GM20431 (cell line): ENCODE data around the gene LGALS3BP.

Source experiments
- in situ Hi-C: fragments of 300-500 bp; cut with MseI, MboI; formaldehyde crosslinking; loops from one replicate; pipeline ENCODE4 v1.15.0; 2020; ENCODE audit warnings: low sequenced_read_pairs; ENCODE audit not compliant: unreplicated experiment

The LGALS3BP gene

GRCh38 chr17:78967782-78968362, 11.9 kb downstream of the LGALS3BP start:
- in situ Hi-C loops, result loop anchor here (25.0 kb wide), 1 partner anchor 481 kb away; no protein-coding TSS in a partner anchor

DNA sequence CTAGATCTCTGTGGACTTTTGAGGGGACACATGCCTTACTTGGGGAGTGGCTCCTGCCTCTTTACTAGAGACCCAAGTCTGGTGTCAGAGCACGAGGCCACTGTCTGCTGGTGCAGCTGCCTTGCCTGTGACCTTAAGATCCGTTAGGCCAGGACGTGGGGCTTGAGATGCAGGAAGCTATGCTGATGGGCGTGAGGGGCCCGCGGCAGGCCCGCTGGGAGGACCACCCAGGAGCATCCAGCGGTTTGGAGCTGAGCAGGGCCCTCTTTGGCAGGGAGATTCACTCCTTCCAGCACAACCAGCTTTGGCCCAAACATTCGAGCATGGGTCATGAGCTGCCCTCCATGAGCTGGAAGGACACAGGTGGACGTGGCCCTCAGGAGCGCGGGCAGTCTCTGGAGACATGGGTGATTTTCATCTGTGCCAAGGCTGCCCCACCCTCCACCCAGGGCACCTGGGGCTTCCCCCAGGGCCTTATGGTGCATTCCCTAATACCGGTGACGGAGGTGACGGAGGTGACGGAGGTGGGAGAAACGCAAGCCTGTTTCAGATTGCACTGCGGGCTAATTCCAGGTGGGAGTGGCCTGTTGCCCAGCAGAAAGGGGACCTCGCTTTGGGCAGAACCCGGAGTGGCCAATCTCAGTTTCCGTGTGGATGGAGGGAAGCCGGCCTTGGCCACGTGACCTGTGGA, 12.7 kb downstream of the LGALS3BP start:
- in situ Hi-C loops, result loop anchor here (25.0 kb wide), 1 partner anchor 480 kb away; no protein-coding TSS in a partner anchor

DNA sequence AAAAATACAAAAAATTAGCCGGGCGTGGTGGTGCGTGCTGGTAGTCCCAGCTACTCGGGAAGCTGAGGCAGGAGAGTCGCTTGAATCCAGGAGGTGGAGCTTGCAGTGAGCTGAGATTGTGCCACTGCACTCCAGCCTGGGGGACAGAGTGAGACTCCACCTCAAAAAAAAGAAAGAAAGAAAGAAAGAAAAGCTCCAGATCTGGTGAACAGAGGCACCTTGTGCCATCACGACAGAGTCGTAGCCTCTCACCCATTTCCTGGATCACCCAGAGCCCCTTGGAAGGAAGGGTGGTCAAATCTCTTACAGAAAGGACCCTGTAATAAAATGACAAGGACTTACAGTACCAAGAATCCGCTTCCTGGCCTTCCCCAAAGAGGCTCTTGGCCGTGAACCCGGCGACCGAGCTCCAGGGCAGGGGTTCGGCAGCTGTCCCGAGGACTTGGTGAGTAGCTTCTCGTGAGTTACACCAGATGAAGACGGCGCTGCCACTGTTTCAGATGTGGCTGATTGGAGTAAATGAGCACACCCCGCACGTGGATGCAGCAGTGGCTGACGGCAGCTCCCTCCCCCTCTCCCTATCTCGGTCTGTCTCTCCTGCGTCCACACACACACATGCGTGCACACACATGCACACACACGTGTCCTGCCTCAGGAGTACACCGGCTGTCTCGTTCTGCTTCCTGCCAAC, 13.5 kb downstream of the LGALS3BP start:
- in situ Hi-C loops, result loop anchor here (25.0 kb wide), 1 partner anchor 479 kb away; no protein-coding TSS in a partner anchor

DNA sequence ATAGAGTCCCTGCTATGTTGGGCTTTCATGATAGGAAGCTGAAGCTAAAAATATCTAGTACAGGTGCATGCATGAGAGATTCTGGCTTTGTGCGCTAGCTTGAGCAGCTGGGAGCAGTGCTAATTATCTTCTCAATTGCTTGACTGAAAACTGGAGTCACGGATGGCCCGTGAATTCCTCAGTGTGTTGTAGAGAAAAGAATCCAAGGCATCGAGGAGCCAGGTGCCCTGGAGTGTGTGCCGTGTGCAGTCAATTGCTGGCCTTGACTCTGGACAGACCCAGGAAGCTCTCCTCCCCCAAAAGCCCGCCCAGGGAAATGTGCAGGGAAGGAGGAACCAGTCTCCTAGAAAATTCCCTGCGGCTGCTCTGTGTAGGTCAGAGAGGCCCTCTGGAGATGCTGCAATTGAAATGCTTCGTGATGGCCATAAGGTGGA, 14.2 kb downstream of the LGALS3BP start:
- in situ Hi-C loops, result loop anchor here (25.0 kb wide), 1 partner anchor 478 kb away; no protein-coding TSS in a partner anchor

- in situ Hi-C loops, result loop anchor here (25.0 kb wide), 1 partner anchor 476 kb away; no protein-coding TSS in a partner anchor
Observed at GRCh38 chr17:78963378-78963777, 16.3 kb downstream of the LGALS3BP start.

DNA sequence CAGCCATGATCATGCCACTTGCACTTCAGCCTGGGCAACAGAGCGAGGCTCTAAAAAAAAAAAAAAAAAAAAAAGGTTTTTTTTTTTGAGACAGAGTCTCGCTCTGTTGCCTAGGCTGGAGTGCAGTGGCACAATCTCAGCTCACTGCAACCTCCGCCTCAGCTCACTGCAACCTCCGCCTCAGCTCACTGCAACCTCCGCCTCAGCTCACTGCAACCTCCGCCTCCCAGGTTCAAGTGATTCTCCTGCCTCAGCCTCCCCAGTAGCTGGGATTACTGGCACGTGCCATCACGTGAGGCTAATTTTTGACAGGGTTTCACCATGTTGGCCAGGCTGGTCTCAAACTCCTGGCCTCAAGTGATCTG, 16.8 kb downstream of the LGALS3BP start:
- in situ Hi-C loops, result loop anchor here (25.0 kb wide), 1 partner anchor 476 kb away; no protein-coding TSS in a partner anchor

GRCh38 chr17:78962345-78962983, 17.3 kb downstream of the LGALS3BP start:
- in situ Hi-C loops, result loop anchor here (25.0 kb wide), 1 partner anchor 475 kb away; no protein-coding TSS in a partner anchor

- in situ Hi-C loops, result loop anchor here (25.0 kb wide), 1 partner anchor 474 kb away; no protein-coding TSS in a partner anchor
Observed at GRCh38 chr17:78961571-78961970, 18.2 kb downstream of the LGALS3BP start.

DNA sequence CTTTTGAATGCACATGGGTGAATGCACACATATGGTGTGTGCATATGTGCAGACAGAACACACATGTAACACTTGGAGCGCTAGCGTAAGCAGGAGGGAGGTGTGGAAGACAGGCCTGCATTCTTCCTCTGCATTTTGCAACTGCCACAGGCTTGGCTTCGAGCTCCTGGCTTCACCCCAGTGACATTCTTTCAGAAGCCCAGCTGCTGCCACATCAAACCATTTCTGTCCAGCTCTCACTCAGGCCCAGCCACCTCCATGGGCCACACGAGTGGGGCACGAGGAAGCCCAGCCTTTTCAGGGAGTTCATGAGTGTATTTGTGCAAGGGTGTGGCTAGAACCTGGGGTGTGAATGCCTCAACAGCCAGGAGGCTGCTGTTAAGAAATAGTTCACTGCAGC, 18.8 kb downstream of the LGALS3BP start:
- in situ Hi-C loops, result loop anchor here (25.0 kb wide), 1 partner anchor 474 kb away; no protein-coding TSS in a partner anchor

GRCh38 chr17:78959803-78960202, 19.9 kb downstream of the LGALS3BP start:
- in situ Hi-C loops, result loop anchor here (25.0 kb wide), 1 partner anchor 473 kb away; no protein-coding TSS in a partner anchor

- in situ Hi-C loops, result loop anchor here (25.0 kb wide), 1 partner anchor 471 kb away; no protein-coding TSS in a partner anchor
Observed at GRCh38 chr17:78958641-78959127, 21.0 kb downstream of the LGALS3BP start.

DNA sequence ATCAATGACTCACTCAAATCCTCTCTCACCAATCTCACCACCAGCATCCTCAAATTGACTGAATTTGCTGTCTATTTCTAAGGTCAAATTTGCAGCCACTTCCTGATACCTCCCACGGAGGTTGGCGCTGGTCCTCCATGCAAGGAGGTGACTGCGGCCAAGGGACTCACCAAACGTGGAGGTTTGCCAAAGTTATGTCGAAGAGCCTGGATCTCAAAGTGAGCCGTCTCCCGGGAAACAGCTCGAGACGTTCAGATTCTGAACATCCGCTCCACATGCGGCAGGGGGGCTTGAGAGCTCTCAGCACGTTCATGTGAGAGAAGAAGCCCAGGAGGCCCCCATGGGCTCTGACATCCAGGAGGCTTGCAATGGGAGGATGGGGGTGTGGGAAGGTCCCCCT, 22.6 kb downstream of the LGALS3BP start:
- in situ Hi-C loops, result loop anchor here (25.0 kb wide), 1 partner anchor 470 kb away; no protein-coding TSS in a partner anchor

- in situ Hi-C loops, result loop anchor here (25.0 kb wide), 1 partner anchor 469 kb away; no protein-coding TSS in a partner anchor
Observed at GRCh38 chr17:78956254-78956653, 23.5 kb downstream of the LGALS3BP start.

GRCh38 chr17:78954684-78955083, 25.0 kb downstream of the LGALS3BP start:
- in situ Hi-C loops, result loop anchor here (25.0 kb wide), 1 partner anchor 467 kb away; no protein-coding TSS in a partner anchor

GRCh38 chr17:78953356-78954350, 26.1 kb downstream of the LGALS3BP start:
- in situ Hi-C loops, result loop anchor here (25.0 kb wide), 1 partner anchor 466 kb away; no protein-coding TSS in a partner anchor

DNA sequence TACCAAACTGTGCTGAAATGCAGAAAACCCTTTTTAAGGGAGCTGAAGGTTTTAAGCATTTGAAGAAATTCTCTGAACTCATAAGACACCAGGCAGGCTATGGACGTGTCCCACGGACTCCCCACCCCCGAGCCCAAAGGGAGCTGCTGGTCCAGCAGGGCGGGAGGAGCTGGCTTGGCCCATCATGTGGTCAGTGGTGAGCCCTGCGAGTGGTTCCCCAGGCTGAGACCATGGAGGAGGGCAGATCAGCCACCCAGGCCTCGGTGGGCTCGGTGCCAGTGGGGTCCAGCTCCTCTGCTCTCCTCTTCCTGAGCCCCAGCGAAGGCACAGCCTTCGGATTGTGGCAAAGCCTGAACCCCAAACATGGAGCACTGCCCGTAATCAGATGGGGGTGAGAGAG, 27.0 kb downstream of the LGALS3BP start:
- in situ Hi-C loops, result loop anchor here (25.0 kb wide), 1 partner anchor 465 kb away; no protein-coding TSS in a partner anchor

- in situ Hi-C loops, result loop anchor here (25.0 kb wide), 1 partner anchor 465 kb away; no protein-coding TSS in a partner anchor
Observed at GRCh38 chr17:78951967-78952551, 27.7 kb downstream of the LGALS3BP start.

- in situ Hi-C loops, result loop anchor here (25.0 kb wide), 1 partner anchor 464 kb away; no protein-coding TSS in a partner anchor
Observed at GRCh38 chr17:78950870-78951269, 28.9 kb downstream of the LGALS3BP start.
